ENCODE results near the gene OR2M5. TPM values are rescaled to one million over a fixed set of nuclear protein-coding genes. Genes with fewer than 3 reads are reported as not detected.

OR2M5 gene, protein sequence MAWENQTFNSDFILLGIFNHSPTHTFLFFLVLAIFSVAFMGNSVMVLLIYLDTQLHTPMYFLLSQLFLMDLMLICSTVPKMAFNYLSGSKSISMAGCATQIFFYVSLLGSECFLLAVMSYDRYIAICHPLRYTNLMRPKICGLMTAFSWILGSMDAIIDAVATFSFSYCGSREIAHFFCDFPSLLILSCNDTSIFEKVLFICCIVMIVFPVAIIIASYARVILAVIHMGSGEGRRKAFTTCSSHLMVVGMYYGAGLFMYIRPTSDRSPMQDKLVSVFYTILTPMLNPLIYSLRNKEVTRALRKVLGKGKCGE
- not detected in 2 replicates for total RNA-seq (2014; rRNA removed; shearing (Covaris generic))

DNA sequence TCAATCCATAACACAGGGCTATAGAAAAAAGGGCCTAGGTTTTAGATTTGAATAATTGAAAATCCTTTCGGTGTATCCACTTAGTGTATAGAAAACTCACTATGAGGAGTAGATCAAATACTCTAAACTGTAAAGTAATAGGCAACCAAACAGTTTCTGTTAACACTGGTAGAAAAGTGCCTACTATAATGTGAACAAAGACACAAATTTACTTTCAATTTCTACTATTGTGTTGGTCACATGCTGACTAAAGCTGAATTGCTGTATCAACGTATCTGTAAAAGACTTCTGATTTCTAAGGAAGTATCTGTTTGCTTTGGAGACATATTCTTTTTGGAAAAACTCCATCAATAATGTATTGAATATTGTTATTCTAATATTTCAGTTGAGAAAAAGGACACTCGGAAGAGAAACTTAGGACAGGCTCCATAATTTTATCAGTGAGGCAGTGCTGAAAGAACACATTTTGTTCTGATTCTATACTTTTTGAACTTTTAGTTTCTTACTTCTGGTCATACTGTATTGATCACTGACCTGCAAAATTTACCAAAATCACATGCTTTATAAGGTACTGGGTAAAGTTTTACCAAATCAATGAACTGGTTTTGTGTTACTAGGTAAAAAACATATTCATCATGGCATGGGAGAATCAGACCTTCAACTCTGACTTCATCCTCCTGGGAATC is at the start of gene OR2M5:
TSS of gene OR2M5 (plus strand) at position 636 of the 686 bp plus-strand sequence. CDS start at position 636, 0 bp downstream.
- DNase-seq (ENCODE audit: low read depth) = no peak

DNA sequence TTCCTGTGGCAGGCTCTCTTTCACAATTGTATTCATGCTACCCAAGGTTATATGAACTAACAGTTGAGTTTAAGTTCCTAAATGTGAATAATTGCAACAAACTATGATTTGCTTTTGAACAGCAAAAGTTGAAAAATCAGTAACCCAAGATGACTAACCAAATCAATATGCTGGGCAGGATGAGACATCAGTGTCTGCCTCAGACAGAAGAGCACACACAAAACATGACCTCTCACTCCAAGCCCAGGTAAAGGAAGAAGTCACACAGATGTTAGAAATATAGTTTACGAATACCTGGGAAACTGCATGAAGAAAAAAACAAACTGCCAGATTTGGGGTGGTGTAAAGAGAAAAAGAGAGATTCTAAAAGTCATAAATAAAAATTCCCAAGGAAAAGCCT is 46.4 kb upstream of the OR2M5 start:
- DNase-seq (ENCODE audit: low read depth) = no peak

DNA sequence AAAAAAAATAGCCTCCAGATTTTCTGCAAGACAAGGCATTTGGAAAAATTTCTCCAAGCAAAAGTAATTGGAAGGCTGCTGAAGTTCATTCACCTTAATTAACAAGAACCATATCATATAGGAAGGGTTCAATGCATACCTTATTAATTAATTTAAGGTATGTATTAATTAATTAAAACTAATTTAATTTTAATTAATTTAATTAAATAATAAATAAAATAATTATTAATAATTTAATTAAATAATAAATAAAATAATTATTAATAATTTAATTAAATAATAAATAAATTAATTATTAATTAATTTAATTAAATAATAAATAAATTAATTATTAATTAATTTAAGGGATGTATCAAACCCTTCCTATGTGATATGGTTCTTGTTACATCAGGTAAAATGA is 42.1 kb upstream of the OR2M5 start:
- no peak for DNase-seq (ENCODE audit: low read depth)

DNA sequence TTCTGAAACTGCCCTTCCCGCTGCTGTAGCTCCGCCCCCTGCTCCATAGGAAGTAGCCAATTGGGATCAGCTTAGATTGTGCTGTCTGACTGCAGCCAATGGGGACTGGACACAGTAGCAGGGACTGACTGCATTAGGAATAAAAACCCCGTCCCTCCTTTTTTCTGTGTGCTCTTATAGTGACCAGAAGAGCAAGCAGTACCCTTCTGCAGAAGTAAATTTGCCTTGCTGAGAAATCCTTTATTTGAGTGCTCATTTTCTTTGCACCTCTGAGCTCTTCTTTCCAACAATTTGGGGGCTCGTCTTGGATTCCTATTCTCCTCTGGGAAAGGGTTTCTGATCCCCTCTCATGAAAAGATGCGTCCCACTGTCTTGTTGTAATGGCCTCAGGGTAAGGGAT is 33.8 kb upstream of the OR2M5 start:
- DNase-seq (ENCODE audit: low read depth) = no peak

DNA sequence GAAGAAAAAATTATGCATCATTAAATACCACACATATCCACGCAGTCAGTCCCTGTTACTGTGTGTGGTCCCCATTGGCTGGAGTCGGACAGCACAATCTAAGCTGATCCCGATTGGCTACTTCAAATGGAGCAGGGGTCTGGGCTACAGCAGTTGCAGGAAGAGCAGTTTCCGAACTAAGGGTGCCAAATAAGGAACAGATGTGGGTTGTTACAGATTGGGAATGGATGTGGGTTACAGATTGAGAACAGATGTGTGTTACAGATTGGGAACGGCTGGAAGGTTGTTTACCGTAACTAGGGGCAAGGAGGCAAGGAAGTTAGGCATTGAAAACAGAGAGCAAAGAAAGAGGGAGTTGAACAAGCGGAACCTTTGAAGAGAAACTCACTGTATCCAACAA is 30.1 kb upstream of the OR2M5 start:
- no peak for DNase-seq (ENCODE audit: low read depth)

DNA sequence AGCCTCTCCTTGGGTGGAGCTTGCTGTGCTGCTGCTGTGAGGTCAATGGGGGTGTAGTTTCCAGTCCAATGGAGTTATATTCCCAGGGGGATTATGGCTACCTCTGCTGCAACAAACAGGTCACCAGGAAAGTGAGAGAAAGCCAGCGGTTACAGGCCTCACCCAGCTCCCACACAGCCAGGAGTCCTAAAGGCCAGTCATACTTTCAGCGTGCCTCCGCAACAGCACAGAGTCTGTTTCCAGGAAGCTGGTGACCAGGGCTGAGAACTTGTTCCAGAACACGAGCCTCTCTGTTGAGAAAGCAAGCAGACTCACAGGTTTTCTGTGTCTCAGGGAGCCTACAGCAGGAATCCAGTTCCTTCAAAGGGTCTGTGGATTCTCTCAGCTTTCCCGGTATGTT is 17.3 kb upstream of the OR2M5 start:
- no peak for DNase-seq (ENCODE audit: low read depth)

DNA sequence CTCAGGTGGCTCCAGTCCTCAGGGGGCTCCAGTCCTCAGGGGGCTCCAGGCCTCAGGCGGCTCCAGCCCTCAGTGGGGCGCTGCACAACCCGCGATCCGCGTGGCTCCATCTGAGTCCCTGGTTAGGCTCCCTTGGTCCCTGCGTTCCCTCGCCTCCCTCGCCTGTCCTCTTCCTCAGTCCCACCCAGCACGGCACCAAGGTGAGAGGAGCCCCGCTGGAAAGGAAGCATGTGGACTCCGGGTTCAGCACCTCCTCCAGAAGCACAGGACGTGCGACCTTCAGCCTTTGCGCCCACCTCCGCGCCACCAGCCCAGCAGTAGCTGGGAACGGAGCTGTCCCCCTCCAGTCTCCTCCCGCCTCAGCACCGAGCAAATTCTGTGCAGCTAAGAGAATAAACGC is 8.1 kb upstream of the OR2M5 start:
- DNase-seq (ENCODE audit: low read depth) = peak; percentile 42

DNA sequence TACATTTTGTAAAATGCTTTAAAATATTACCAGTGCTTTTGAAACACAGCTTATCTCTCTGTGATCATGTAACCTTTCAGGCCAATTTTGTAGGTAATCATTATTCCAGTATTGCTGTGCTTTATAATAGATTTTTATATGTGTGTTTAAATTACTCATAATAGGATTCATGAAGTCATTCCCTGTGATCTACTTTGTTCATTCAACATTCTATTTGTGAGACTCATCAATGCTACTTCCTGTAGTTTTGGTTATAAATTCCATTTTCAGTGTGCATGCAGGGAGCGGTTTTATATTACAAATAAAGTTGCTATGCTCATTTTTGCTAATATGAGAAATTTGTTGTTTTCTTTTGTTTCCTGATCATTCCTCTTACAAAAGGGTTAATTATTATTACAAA is 4.1 kb upstream of the OR2M5 start:
- no peak for DNase-seq (ENCODE audit: low read depth)

DNA sequence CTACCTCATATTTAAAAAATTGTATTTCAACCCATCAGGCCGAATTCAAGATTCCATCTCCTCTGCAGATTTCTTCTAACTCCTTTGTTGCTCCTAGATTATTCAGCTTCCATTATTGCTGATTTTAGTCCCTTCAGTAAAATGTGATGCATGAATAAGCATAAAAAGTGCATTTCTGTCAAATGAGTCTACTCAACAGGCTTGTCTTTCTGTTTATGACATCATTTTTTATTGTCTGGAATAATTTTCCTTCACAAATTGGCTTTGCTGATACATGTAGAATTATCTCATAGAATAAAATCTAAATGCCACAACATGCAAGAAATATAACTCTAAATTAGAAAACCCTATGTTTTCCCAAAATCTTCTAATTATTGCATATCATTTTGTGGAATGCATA is 1.6 kb upstream of the OR2M5 start:
- DNase-seq (ENCODE audit: low read depth) = no peak

DNA sequence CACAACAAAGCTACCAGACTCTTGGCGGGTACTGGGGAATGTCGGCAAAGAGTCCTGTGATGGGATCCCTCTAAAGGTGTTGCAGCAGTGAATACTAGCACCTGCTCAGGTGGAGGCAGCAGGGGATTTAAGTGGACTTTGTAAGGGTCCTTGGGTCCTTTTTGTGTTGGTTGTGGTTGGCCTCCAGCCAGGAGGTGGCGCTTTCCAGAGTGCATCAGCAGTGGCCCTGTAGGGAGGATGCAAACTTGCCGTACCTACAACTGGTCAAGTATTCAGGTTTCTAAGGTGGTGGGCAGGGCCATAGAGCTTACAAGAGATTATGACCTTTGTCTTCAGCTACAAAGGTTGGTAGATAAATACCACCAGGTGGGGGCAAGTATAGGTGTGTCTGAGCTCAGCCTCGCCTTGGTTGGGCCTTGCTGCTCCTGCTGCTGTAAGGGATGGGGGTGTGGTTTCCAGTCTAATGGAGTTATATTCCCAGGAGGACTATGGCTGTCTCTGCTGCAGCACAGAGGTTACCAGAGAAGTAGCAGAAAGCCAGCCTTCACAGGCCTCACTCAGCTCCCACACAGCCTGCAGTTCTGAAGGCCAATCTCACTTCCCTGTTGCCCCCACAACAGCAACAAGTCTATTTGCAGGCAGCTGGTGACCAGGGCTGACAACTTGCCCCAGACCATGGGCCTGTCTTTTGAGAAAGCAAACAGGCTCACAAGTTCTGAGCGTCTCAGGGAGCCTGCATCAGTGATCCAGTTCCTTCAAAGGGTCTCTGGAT is 7.3 kb downstream of the OR2M5 start:
- no peak for DNase-seq (ENCODE audit: low read depth)

DNA sequence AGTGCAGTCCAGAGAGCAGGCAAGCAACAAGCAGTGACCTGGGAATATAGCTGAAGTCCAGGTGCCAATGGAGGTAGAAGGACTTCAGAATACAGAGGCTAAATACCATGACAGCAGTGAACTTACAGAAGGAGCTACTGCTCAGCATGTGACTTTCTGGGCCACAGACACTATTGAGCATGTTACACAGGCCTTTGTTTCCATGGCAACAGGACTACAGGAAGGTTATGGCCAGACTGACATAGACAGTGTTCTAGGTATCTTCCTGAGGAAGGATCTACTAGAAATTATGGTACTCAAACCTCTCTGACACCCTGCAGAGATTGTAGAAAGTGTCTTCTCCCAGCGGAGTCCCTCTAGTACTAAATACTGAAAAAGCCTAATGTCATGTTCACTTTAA is 11.0 kb downstream of the OR2M5 start:
- no peak for DNase-seq (ENCODE audit: low read depth)

DNA sequence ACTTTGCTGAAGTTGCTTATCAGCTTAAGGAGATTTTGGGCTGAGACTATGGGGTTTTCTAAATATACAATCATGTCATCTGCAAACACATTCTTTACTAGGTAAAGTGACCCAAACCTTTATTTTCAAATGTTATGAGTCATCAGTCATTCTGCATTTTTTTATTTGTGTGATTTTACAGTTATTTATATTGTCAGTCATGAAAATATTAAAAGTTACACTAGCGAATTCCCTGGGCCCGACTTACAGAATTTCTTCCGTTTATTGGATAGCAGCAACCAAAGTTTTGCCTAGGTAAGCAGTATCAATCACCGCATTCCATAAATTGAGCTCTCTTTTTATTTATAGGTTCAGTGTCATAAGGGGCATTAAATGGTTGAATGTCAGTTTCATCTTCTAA is 13.8 kb downstream of the OR2M5 start:
- DNase-seq (ENCODE audit: low read depth) = no peak

DNA sequence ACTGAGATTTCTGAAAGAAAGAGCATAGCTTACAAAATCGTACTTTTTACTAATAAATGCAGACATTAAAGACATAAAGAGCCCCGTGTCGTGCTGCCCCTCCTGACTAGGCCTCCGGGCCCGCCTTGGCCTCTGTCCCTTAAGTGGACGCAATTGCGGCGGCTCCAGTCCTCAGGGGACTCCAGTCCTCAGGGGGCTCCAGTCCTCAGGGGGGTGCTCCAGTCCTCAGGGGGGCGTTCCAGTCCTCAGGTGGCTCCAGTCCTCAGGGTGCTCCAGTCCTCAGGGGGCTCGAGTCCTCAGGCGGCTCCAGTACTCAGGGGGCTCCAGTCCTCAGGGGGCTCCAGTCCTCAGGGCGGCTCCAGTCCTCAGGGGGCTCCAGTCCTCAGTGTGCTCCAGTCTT is 19.1 kb downstream of the OR2M5 start:
- no peak for DNase-seq (ENCODE audit: low read depth)

DNA sequence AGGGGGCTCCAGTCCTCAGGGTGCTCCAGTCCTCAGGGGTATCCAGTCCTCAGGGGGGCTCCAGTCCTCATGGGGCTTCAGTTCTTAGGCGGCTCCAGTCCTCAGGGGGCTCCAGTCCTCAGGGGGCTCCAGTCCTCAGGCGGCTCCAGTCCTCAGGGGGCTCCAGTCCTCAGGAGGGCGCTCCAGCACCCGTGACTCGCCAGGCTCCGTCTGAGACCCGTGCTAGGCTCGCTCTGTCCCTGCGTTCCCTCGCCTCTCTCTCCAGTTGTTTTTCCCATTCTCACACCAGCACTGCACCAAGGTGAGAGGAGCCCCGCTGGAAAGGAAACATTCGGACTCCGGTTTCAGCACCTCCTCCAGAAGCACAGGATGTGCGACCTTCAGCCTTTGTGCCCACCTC is 20.2 kb downstream of the OR2M5 start:
- DNase-seq (ENCODE audit: low read depth) = peak; percentile 52

DNA sequence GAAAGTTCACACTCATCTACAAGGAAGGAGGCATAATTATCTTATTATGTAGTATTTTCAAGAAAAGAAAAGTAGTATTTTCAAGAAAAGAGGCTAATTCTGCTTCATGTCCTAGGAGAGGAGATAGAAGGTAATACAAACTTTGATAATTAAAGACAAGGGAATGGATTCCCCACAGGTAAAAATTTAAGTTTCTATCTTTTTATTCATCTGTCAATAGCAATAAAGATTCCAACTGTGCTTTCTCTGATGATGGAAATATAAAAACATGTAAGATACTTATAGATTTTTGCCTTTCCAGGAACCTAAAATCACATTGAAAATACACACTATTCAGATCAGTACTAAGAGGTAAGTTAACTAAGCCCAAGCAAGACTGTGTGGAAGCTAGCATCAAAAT is 29.6 kb downstream of the OR2M5 start, which contains the start of gene OR2M2:
TSS of gene OR2M2 (plus strand) at position 301 of the 400 bp plus-strand sequence. CDS start 5,165 bp downstream, outside the sequence.
- DNase-seq (ENCODE audit: low read depth) = no peak

DNA sequence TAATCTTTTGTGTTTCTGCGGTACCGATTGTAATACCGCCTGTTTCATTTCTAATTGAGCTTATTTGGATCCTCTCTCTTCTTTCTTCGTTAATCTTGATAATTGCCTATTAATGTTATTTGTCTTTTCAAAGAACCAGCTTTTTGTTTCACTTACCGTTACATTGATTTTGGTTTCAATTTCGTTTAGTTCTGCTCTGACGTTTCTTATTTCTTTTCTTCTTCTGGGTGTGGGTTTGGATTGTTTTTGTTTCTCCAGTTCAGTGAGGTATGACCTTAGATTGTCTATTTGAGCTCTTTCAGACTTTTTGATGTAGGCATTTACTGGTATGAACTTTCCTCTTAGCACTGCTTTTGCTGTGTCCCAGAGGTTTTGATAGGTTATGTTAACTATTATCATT is 39.0 kb downstream of the OR2M5 start:
- no peak for DNase-seq (ENCODE audit: low read depth)

DNA sequence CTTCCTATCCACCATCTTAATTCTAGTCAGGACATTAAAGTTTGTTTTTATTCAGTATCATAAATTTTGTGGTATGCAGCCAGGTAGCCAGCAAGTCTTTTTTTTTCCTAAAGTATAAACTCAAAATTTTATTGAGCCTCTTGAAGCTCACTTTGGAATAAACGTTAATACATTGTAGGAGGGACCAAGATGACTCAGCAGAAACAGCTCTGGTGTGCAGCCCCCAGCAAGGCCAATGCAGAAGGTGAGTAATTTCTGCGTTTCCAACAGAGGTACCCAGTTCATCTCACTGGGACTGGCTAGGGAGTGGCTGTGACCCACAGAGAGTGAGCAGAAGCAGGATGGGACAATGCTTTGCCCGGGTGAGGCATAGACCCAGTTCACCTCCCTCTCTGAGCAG is 42.4 kb downstream of the OR2M5 start:
- no peak for DNase-seq (ENCODE audit: low read depth)

DNA sequence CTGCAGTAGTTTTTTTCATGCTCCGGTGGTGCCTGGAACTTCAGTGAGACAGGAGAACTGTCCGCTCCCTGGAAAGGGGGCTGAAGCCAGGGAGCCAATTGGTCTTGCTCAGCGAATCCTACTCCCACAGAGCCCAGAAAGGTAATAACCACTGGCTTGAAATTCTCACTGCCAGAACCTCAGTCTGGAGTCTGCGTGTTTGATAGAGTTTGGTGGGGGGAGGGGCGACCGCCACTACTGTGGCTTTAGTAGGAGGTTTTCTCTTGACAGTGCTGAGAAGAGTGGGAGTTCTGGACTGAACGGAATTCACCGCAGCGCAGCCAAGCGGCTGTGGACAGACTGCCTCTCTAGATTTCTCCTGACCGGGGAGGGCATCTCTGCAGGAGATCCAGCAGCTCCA is 44.1 kb downstream of the OR2M5 start:
- peak; percentile 35 for DNase-seq (ENCODE audit: low read depth)

DNA sequence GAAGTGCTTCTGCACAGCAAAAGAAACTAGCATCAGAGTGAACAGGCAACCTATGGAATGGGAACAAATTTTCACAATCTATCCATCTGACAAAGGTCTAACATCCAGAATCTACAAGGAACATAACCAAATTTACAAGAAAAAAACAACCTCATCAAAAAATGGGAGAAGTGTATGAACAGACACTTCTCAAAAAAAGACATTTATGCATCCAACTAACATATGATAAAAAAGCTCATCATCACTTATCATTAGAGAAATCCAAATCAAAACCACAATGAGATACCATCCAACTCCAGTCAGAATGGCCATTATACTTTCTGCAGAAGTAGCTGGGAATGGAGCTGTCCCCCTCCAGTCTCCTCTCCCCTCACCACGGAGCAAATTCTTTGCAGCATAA is 49.2 kb downstream of the OR2M5 start:
- no peak for DNase-seq (ENCODE audit: low read depth)
